HepG2 (cell line): ENCODE data around the gene HSPE1.

Experiments
- BCL6 ChIP-seq: IDR thresholded peaks from 2 replicates; pipeline ENCODE4 v1.6.1; 2016; ENCODE audit warnings: missing genetic modification reagents, missing compliant biosample characterization
- CTCF ChIP-seq: sonication (generic); formaldehyde crosslinking; IDR thresholded peaks from 2 replicates; pipeline ENCODE4 v1.5.0; 2020; ENCODE audit warnings: mild to moderate bottlenecking, missing genetic modification reagents, moderate library complexity
- ELF1 ChIP-seq: sonication (generic); formaldehyde crosslinking; IDR thresholded peaks from 2 replicates; pipeline ENCODE4 v1.4.0; 2020; ENCODE audit warnings: missing genetic modification reagents
- HMG20A ChIP-seq: IDR thresholded peaks from 2 replicates; pipeline ENCODE4 v1.6.1; 2016; ENCODE audit warnings: borderline replicate concordance
- IRF1 ChIP-seq: sonication (generic); formaldehyde crosslinking; IDR thresholded peaks from 2 replicates; pipeline ENCODE4 v1.4.0; 2020; ENCODE audit warnings: low read depth, mild to moderate bottlenecking, missing genetic modification reagents
- MAX ChIP-seq: IDR thresholded peaks from 2 replicates; pipeline ENCODE4 v1.6.1; 2012; ENCODE audit warnings: inconsistent platforms
- NONO ChIP-seq, 2 experiments: fragments of 450-650 bp in 1 of 2; sonication (generic) in 1 of 2; formaldehyde crosslinking in 1 of 2; IDR thresholded peaks in 1 of 2; conservative IDR thresholded peaks in 1 of 2; 2 replicates each; pipeline versions ENCODE4 v1.6.1 to v1.8.0; 2017 to 2022; ENCODE audit warnings: mild to moderate bottlenecking in 1 of 2, missing genetic modification reagents in 1 of 2, moderate library complexity in 1 of 2
- SMAD3 ChIP-seq: sonication (generic); formaldehyde crosslinking; IDR thresholded peaks from 2 replicates; pipeline ENCODE4 v1.4.0; 2020; ENCODE audit warnings: missing genetic modification reagents
- SOX6 ChIP-seq, 2 experiments: fragments of 450-650 bp in 1 of 2; sonication (generic) in 1 of 2; formaldehyde crosslinking in 1 of 2; IDR thresholded peaks; 2 replicates each; pipeline versions ENCODE4 v1.4.0 to v1.6.1; 2017 to 2020; ENCODE audit warnings: antibody characterized with exemption in 1 of 2, mild to moderate bottlenecking in 1 of 2, missing genetic modification reagents in 1 of 2
- SP1 ChIP-seq, 2 experiments: fragments of 450-650 bp in 1 of 2; sonication (generic) in 1 of 2; formaldehyde crosslinking in 1 of 2; IDR thresholded peaks; 2 replicates each; pipeline versions ENCODE4 v1.4.0 to v1.6.1; 2016 to 2020; ENCODE audit warnings: missing genetic modification reagents in 1 of 2
- ZBTB37 ChIP-seq: sonication (generic); formaldehyde crosslinking; IDR thresholded peaks from 2 replicates; pipeline ENCODE4 v1.4.0; 2020; ENCODE audit warnings: mild to moderate bottlenecking, missing genetic modification reagents
- ZNF274 ChIP-seq: sonication (generic); formaldehyde crosslinking; IDR thresholded peaks from 2 replicates; pipeline ENCODE4 v1.5.1; 2020; ENCODE audit warnings: mild to moderate bottlenecking, missing genetic modification reagents
- ZNF639 ChIP-seq: conservative IDR thresholded peaks from 2 replicates; pipeline ENCODE4 v1.6.1; 2018; ENCODE audit warnings: missing genetic modification reagents

- TF ChIP-seq CTCF (CRISPR knock-in tag) = no peak
- TF ChIP-seq ELF1 = no peak
- no peak for TF ChIP-seq ZBTB37 (CRISPR knock-in tag)
- TF ChIP-seq SOX6 (IDR thresholded peaks at IDR 0.05) = no peak
- no peak for TF ChIP-seq SOX6 (CRISPR knock-in tag; IDR thresholded peaks at IDR 0.05)
- TF ChIP-seq NONO (IDR thresholded peaks at IDR 0.05) = no peak
- TF ChIP-seq NONO (CRISPR knock-in tag; conservative IDR thresholded peaks at IDR 0.05) = no peak
- no peak for TF ChIP-seq SP1 (IDR thresholded peaks at IDR 0.05)
- no peak for TF ChIP-seq SP1 (CRISPR knock-in tag; IDR thresholded peaks at IDR 0.05)
- TF ChIP-seq ZNF639 (CRISPR knock-in tag) = no peak
- no peak for TF ChIP-seq BCL6 (CRISPR knock-in tag)
- no peak for TF ChIP-seq ZNF274 (CRISPR knock-in tag)
- TF ChIP-seq HMG20A = no peak
- TF ChIP-seq MAX = no peak
- TF ChIP-seq SMAD3 = 0 out of 2 replicates have a peak, but pooled peaks have one; percentile 30
- no peak for TF ChIP-seq IRF1 (CRISPR knock-in tag)
These were observed 17.0 kb downstream of the HSPE1 start for GRCh38 chr2:197517150-197517549.
